ENCODE results near the gene C11orf71. TPM values are rescaled to one million over a fixed set of nuclear protein-coding genes. Genes with fewer than 3 reads are reported as not detected.

C11orf71 gene
- total and polyA plus RNA-seq, 9 of the 15 experiments (the other 6 are each of a cell fraction or from before 2014, with no cell fraction given): 2.9 to 15.1 (median 9.1) TPM

GRCh38 chr11:114439229-114440120 lies 39.2 kb upstream of the C11orf71 start, which contains the start of gene REXO2 (continued):
- TF ChIP-seq PML (IDR thresholded peaks at IDR 0.05; ENCODE audit: low read length) (peak; percentile 51; the same call in 1 of the 2 replicates), DDX20 (tag; IDR thresholded peaks at IDR 0.05; ENCODE audit: low read depth) (no peak), KLF13 (tag; IDR thresholded peaks at IDR 0.05; ENCODE audit: borderline replicate concordance, low read depth) (peak; percentile 85; the same call in 1 of the 2 replicates), CHCHD3 (CRISPR knock-in tag; IDR thresholded peaks at IDR 0.05) (no peak; the same call in 1 of the 2 replicates), EWSR1 (IDR thresholded peaks at IDR 0.05; ENCODE audit: borderline replicate concordance, low read depth, partially characterized antibody) (no peak), MTA3 (IDR thresholded peaks at IDR 0.05; ENCODE audit: borderline replicate concordance) (peak; percentile 32; the same call in 1 of the 2 replicates), ZNF518B (CRISPR knock-in tag; IDR thresholded peaks at IDR 0.05) (no peak), SREBF2 (CRISPR knock-in tag; IDR thresholded peaks at IDR 0.05) (no peak), ATF7 (IDR thresholded peaks at IDR 0.05) (peak; percentile 44; the same call in 1 of the 2 replicates), CTBP1 (IDR thresholded peaks at IDR 0.05; ENCODE audit: borderline replicate concordance) (peak; percentile 53), ZBTB12 (CRISPR knock-in tag; IDR thresholded peaks at IDR 0.05) (no peak), ZNF347 (CRISPR knock-in tag; IDR thresholded peaks at IDR 0.05; ENCODE audit: low read depth) (no peak), PRMT5 (CRISPR knock-in tag; IDR thresholded peaks at IDR 0.05) (no peak), SNRNP70 (optimal IDR thresholded peaks at IDR 0.05; ENCODE audit: low read depth, low read length) (no peak), NCOA2 (IDR thresholded peaks at IDR 0.05; ENCODE audit: partially characterized antibody in 2 of 2) (no peak), NUFIP1 (IDR thresholded peaks at IDR 0.05; ENCODE audit: partially characterized antibody) (no peak), RBM15 (IDR thresholded peaks at IDR 0.05; ENCODE audit: insufficient read depth, low read length) (no peak), ETS2 (tag; IDR thresholded peaks at IDR 0.05; ENCODE audit: borderline replicate concordance, poor library complexity, severe bottlenecking) (no peak), TCFL5 (CRISPR knock-in tag; conservative IDR thresholded peaks at IDR 0.05) (no peak), GTF3C2 (IDR thresholded peaks at IDR 0.05; ENCODE audit: borderline replicate concordance, extremely low read depth, insufficient read length) (no peak)
